ENCODE data around the gene CYP2F1. TPM values are rescaled to one million over a fixed set of nuclear protein-coding genes. Genes with fewer than 3 reads are reported as not detected.
"Not testable (repeated sequence)": the region's sequence is repeated elsewhere in the genome, so short reads cannot be mapped to it uniquely, and the experiment has no call there.

Gene CYP2F1
- total RNA-seq, 1 donor from 2014 or later = not detected

GRCh38 chr19:41106177-41106576, 8.1 kb upstream of the CYP2F1 start:
- TF ChIP-seq, protein P1, sequence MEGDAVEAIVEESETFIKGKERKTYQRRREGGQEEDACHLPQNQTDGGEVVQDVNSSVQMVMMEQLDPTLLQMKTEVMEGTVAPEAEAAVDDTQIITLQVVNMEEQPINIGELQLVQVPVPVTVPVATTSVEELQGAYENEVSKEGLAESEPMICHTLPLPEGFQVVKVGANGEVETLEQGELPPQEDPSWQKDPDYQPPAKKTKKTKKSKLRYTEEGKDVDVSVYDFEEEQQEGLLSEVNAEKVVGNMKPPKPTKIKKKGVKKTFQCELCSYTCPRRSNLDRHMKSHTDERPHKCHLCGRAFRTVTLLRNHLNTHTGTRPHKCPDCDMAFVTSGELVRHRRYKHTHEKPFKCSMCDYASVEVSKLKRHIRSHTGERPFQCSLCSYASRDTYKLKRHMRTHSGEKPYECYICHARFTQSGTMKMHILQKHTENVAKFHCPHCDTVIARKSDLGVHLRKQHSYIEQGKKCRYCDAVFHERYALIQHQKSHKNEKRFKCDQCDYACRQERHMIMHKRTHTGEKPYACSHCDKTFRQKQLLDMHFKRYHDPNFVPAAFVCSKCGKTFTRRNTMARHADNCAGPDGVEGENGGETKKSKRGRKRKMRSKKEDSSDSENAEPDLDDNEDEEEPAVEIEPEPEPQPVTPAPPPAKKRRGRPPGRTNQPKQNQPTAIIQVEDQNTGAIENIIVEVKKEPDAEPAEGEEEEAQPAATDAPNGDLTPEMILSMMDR (IDR thresholded peaks at IDR 0.05; ENCODE audit: insufficient read depth, low read length, poor library complexity, severe bottlenecking) = no peak
- no peak overlapping the region for H3K4me3 ChIP-seq (ENCODE audit: low read depth, low read length)
- H3K27me3 ChIP-seq (ENCODE audit: control insufficient read depth, insufficient read depth, low read length) = no peaks in the 10 kb centered on the region
- no peaks in the 10 kb centered on the region for H3K36me3 ChIP-seq (ENCODE audit: control insufficient read depth, insufficient read depth, low read length)
- no peak for DNase-seq (ENCODE audit: low read depth)

DNA sequence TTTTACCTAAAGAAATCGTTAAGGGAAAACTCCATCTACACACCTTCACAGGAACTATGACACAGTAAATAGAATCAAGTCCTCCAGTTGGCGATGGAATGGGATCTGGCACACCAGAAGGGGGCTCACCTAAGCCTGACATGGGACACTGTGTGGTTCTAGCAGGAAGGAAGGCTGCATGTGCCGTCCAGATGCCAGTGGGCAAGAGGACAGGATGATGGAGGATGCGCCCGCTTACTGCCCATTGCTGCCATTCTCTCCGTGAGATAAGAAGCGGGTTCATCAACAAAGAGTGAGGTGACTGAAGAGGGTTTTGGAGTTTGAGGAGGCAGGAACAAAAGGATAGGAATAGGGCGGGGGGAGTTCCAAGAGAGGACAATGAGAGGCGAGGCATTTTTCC, 2.9 kb upstream of the CYP2F1 start:
- H3K4me3 ChIP-seq (ENCODE audit: low read depth, low read length) = no peak overlapping the region
- no peak for DNase-seq (ENCODE audit: low read depth)
- TF ChIP-seq, protein P1 (IDR thresholded peaks at IDR 0.05; ENCODE audit: insufficient read depth, low read length, poor library complexity, severe bottlenecking) = no peak

DNA sequence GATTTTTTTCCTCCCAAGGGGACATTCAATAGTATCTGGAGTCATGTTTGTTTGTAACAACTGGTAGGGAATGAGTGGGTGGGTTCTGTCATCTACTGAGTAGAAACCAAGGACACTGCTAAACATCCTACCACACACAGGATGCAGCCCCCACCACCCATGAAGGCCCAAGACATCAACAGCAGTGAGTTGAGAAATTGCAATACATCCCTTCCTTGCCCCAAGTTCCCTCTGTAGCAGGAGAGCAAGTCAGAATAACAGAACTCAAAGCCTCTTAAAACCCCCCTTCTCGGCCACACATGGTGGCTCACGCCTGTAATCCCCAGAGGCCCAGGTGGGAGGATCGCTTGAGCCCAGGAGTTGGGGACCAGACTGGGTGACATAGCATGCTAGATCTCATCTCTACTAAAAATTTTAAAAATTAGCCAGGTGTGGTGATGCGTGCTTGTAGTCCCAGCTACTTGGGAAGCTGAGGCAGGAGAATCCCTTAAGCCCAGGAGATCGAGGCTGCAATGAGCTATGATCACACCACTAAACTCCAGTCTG, 2.4 kb upstream of the CYP2F1 start:
- no peak for DNase-seq (ENCODE audit: low read depth)

More for the DNA sequence above, 2.9 kb upstream of the CYP2F1 start:
- no peaks in the 10 kb centered on the region for H3K36me3 ChIP-seq (ENCODE audit: control insufficient read depth, insufficient read depth, low read length)
- H3K27me3 ChIP-seq (ENCODE audit: control insufficient read depth, insufficient read depth, low read length) = no peaks in the 10 kb centered on the region

DNA sequence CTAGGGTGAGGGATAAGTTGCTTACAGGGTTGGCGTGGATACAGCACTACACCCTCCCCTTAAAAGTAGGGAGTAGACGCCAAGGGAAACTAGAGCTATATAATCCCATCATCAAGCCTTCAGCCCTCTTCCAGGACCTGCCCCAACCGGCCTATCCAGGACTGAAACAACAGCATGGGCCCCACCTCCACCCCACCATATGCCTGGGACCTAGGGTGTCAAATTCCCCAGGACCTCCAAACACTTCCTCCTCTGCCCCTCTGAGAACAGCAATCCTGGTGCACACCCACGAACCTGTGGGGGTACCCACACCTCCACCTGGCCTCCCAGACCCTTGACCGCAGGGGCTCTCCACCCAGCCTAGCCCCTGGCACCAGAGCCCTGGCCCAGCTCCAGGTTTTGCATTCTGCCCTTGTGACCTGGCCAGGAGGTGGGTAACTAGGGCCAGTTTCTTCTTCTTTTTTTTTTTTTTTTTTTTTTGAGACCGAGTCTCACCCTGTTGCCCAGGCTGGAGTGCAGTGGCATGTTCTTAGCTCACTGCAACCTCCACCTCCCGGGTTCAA, 1.4 kb upstream of the CYP2F1 start:
- H3K36me3 ChIP-seq (ENCODE audit: control insufficient read depth, insufficient read depth, low read length) = no peaks in the 10 kb centered on the region
- H3K4me3 ChIP-seq (ENCODE audit: low read depth, low read length) = no peak overlapping the region
- no peak for DNase-seq (ENCODE audit: low read depth)
- TF ChIP-seq, protein P1 (IDR thresholded peaks at IDR 0.05; ENCODE audit: insufficient read depth, low read length, poor library complexity, severe bottlenecking) = no peak
- no peaks in the 10 kb centered on the region for H3K27me3 ChIP-seq (ENCODE audit: control insufficient read depth, insufficient read depth, low read length)

More for the DNA sequence above, 2.4 kb upstream of the CYP2F1 start:
- Histone ChIP-seq H3K4me3 (ENCODE audit: low read depth, low read length) (no peak overlapping the region), H3K36me3 (ENCODE audit: control insufficient read depth, insufficient read depth, low read length) (no peaks in the 10 kb centered on the region), H3K27me3 (ENCODE audit: control insufficient read depth, insufficient read depth, low read length) (no peaks in the 10 kb centered on the region)
- TF ChIP-seq, protein P1 (IDR thresholded peaks at IDR 0.05; ENCODE audit: insufficient read depth, low read length, poor library complexity, severe bottlenecking) = no peak

GRCh38 chr19:41116261-41116660, 2.0 kb downstream of the CYP2F1 start:
- H3K36me3 ChIP-seq (ENCODE audit: control insufficient read depth, insufficient read depth, low read length) = no peaks in the 10 kb centered on the region
- TF ChIP-seq, protein P1 (IDR thresholded peaks at IDR 0.05; ENCODE audit: insufficient read depth, low read length, poor library complexity, severe bottlenecking) = no peak
- H3K27me3 ChIP-seq (ENCODE audit: control insufficient read depth, insufficient read depth, low read length) = no peaks in the 10 kb centered on the region
- H3K4me3 ChIP-seq (ENCODE audit: low read depth, low read length) = no peak overlapping the region
- no peak for DNase-seq (ENCODE audit: low read depth)

DNA sequence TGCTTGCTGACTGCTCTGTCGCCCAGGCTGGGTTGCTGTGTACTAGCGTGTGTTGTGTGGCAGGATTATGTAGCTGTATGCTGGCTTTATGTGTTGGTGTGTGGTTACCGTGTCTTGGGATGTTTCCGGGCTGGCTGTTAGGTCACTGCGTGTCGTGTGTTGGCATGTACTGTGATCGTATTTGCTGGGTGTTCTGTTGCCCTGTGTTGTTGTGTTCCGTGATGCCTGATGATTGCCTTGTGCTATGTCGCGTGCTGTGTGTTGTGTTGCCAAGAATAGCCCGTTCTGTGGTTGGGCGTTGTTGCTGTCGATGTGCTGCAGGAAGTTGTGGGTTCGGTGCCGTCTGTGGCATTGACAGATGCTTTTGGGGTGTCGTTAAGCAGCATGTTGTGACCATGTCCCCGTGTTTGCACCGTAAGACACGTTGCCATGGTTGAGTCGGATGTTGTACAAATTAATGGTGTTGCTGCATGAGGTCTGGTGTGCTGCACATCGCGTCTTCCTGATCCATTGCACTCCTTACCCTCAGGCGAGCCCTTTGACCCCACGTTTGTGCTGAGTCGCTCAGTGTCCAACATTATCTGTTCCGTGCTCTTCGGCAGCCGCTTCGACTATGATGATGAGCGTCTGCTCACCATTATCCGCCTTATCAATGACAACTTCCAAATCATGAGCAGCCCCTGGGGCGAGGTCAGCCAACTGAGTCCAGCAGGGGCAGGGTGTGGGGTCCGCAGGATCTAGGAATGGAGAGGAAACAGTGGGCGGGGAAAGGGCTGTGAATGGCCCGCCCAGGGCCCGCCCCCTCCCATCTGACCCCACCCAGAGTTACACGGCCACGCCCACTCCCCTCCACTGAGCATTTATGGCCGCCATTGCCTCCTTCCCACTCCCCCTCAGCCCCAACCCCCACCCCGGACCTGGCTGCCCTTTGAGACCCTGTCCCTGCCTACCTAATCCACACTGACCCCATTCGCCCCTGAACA, 7.0 kb downstream of the CYP2F1 start:
- H3K36me3 ChIP-seq (ENCODE audit: control insufficient read depth, insufficient read depth, low read length); H3K4me3 ChIP-seq (ENCODE audit: low read depth, low read length); DNase-seq (ENCODE audit: low read depth); H3K27me3 ChIP-seq (ENCODE audit: control insufficient read depth, insufficient read depth, low read length): not testable (repeated sequence)

GRCh38 chr19:41122846-41123245, 8.6 kb downstream of the CYP2F1 start:
- not testable (repeated sequence) for DNase-seq (ENCODE audit: low read depth); H3K4me3 ChIP-seq (ENCODE audit: low read depth, low read length); H3K36me3 ChIP-seq (ENCODE audit: control insufficient read depth, insufficient read depth, low read length)

More at GRCh38 chr19:41122846-41123245, 8.6 kb downstream of the CYP2F1 start:
- H3K27me3 ChIP-seq (ENCODE audit: control insufficient read depth, insufficient read depth, low read length) = not testable (repeated sequence)
